ENCODE measurements around the gene ZC3H10.
"Not testable (repeated sequence)": the region's sequence is repeated elsewhere in the genome, so short reads cannot be mapped to it uniquely, and the experiment has no call there.

GRCh38 chr12:56117082-56117706, 872 bp upstream of the ZC3H10 start:
- TF ChIP-seq USF2 (IDR thresholded peaks at IDR 0.05; ENCODE audit: low read length); EGR1 (IDR thresholded peaks at IDR 0.05; ENCODE audit: borderline replicate concordance, low read depth, low read length); ZNF274 (IDR thresholded peaks at IDR 0.05; ENCODE audit: borderline replicate concordance, extremely low read depth, low read length); RFX5 (IDR thresholded peaks at IDR 0.05; ENCODE audit: borderline replicate concordance, low read depth, low read length); SIN3A (conservative IDR thresholded peaks at IDR 0.05 in 1 of 2, IDR thresholded peaks at IDR 0.05 in 1 of 2; ENCODE audit: low read depth in 1 of 2, low read length in 2 of 2); TAF1 (IDR thresholded peaks at IDR 0.05; ENCODE audit: low read depth, low read length): not testable (repeated sequence)

Measured in H1 (cell line).